HFFc6 (cell line): ENCODE results near the gene RAB20. TPM values are rescaled to one million over a fixed set of nuclear protein-coding genes. Genes with fewer than 3 reads are reported as not detected.

Experiments
- DNase-seq: peaks from one replicate; pipeline ENCODE4 v3.0.0-alpha.2; 2018
- H3K27ac Mint-ChIP-seq: 2 replicates; pipeline ENCODE4 v1.8.0; 2020; ENCODE audit warnings: mild to moderate bottlenecking, mixed read lengths
- H3K27me3 Mint-ChIP-seq: 2 replicates; pipeline ENCODE4 v1.8.0; 2021; ENCODE audit warnings: mild to moderate bottlenecking, moderate library complexity, mixed read lengths; ENCODE audit not compliant: insufficient read depth
- H3K36me3 Mint-ChIP-seq: 2 replicates; pipeline ENCODE4 v1.8.0; 2021; ENCODE audit warnings: low read depth, mixed read lengths
- H3K4me1 Mint-ChIP-seq: 2 replicates; pipeline ENCODE4 v1.8.0; 2020; ENCODE audit warnings: low read depth, mixed read lengths
- H3K4me3 Mint-ChIP-seq: 2 replicates; pipeline ENCODE4 v1.8.0; 2020; ENCODE audit warnings: mild to moderate bottlenecking, moderate library complexity, mixed read lengths
- H3K9me3 Mint-ChIP-seq: 2 replicates; pipeline ENCODE4 v1.8.0; 2020; ENCODE audit warnings: mild to moderate bottlenecking, mixed read lengths
- total RNA-seq, 6 experiments: library from RNA; stranded (reverse); fragmentation: NEBNext Ultra II Directional; extraction: Animal tissue kit (Norgen Biotek cat#: 25700); gene quantifications; 2 replicates in 1 of 6; 3 replicates in 5 of 6; pipeline ENCODE4 v1.2.3, GENCODE V29; 2021
- TF ChIP-seq, protein P1 (sequence below): fragments of 200-600 bp; sonication (generic); IDR thresholded peaks from 2 replicates; pipeline ENCODE4 v1.5.0; 2021; ENCODE audit warnings: antibody characterized with exemption, mild to moderate bottlenecking

The RAB20 gene
- total RNA-seq, 6 experiments from 2014 or later, result 0.40 to 1.0 (median 0.74) TPM

DNA sequence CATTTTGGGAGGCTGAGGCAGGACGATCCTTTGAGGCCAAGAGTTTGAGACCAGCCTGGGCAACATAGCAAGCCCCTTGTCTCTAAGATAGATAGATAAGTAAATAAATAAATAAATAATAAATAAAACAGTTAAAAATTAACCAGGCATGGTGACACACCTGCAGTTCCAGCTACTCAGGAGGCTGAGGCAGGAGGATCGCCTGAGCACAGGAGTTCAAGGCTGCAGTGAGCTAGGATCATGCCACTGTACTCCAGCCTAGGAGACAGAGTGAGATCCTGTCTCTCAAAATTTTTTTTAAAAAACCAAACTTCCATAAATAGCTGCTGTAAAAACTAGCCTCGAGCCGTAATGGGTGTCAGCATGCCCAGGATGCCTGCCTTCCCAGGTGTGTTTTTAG is 39.5 kb upstream of the RAB20 start:
- H3K4me1 Mint-ChIP-seq, result no peaks in the 10 kb centered on the region
- no peaks in the 10 kb centered on the region for H3K36me3 Mint-ChIP-seq
- no peak for DNase-seq
- no peak overlapping the region for H3K27ac Mint-ChIP-seq
- TF ChIP-seq, protein P1, sequence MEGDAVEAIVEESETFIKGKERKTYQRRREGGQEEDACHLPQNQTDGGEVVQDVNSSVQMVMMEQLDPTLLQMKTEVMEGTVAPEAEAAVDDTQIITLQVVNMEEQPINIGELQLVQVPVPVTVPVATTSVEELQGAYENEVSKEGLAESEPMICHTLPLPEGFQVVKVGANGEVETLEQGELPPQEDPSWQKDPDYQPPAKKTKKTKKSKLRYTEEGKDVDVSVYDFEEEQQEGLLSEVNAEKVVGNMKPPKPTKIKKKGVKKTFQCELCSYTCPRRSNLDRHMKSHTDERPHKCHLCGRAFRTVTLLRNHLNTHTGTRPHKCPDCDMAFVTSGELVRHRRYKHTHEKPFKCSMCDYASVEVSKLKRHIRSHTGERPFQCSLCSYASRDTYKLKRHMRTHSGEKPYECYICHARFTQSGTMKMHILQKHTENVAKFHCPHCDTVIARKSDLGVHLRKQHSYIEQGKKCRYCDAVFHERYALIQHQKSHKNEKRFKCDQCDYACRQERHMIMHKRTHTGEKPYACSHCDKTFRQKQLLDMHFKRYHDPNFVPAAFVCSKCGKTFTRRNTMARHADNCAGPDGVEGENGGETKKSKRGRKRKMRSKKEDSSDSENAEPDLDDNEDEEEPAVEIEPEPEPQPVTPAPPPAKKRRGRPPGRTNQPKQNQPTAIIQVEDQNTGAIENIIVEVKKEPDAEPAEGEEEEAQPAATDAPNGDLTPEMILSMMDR, result no peak
- no peaks in the 10 kb centered on the region for H3K9me3 Mint-ChIP-seq
- no peak overlapping the region for H3K4me3 Mint-ChIP-seq
- peaks cover 10% of the 10 kb centered on the region; the same call in 1 of the 2 replicates for H3K27me3 Mint-ChIP-seq

DNA sequence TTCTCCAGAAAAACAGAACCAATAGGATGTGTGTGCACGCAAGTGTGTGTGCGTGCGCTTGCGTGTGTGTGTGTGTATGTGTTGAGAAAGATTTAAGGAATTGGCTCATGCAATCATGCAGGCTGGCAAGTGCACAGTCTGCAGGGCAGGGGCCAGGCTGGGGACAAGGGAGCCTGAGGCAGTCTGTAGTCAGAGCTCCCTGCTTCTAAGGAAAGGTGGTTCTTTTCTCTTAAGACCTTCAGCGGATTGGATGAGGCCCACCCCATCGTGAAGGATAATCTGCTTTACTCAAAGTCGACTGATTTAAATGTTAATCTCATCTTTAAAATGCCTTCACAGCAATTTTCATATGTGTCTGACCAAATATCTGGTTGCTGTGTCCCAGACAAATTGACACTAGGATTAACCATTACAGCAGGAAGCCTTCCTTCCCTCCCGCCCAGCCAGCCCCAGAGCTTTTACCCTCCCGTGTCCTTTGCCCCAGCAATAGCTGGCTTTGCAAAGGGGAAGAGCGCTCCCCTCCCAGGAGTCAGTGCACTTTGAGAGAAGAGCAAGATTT is 38.8 kb upstream of the RAB20 start:
- TF ChIP-seq, protein P1, result no peak
- Mint-ChIP-seq H3K27ac (no peak overlapping the region), H3K9me3 (no peaks in the 10 kb centered on the region)

DNA sequence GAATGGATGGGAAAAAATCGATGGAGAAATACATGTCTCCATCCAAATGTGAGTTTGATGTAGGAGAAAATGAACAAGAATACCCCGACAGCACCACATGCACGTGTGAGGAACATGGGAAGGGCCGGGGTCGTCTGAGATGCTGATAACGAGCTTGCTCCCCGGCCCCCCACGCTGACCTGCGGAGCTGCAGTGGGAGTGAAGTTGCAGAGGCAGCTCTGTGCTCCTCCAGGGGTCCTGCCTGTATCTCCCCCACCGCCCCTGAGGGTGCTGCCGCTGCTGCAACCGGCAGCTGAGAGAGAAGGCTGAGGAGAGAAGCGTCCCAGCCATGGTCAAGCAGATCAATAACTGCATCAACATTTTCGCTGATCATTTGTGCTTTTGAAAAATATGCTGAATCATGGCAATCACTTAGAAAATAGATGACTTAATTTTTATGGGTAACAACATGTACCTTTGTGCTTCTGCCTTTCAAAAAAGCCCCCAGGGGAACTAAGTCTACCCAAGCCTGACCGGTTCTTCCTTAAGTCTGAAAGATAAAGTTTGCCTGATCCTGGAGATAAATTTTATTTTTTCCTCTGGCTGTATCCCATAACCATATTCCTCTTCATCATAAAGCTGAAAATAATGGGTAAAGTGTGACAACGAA is 35.6 kb upstream of the RAB20 start:
- Mint-ChIP-seq H3K9me3 (no peaks in the 10 kb centered on the region), H3K4me1 (no peaks in the 10 kb centered on the region), H3K4me3 (no peak overlapping the region), H3K27me3 (peaks cover 7% of the 10 kb centered on the region), H3K36me3 (no peaks in the 10 kb centered on the region), H3K27ac (no peak overlapping the region)
- TF ChIP-seq, protein P1, result no peak
- no peak for DNase-seq

More for the DNA sequence above, 38.8 kb upstream of the RAB20 start:
- Mint-ChIP-seq H3K36me3 (no peaks in the 10 kb centered on the region), H3K4me3 (no peak overlapping the region), H3K4me1 (no peaks in the 10 kb centered on the region), H3K27me3 (peaks cover 10% of the 10 kb centered on the region; the same call in 1 of the 2 replicates)
- no peak for DNase-seq

DNA sequence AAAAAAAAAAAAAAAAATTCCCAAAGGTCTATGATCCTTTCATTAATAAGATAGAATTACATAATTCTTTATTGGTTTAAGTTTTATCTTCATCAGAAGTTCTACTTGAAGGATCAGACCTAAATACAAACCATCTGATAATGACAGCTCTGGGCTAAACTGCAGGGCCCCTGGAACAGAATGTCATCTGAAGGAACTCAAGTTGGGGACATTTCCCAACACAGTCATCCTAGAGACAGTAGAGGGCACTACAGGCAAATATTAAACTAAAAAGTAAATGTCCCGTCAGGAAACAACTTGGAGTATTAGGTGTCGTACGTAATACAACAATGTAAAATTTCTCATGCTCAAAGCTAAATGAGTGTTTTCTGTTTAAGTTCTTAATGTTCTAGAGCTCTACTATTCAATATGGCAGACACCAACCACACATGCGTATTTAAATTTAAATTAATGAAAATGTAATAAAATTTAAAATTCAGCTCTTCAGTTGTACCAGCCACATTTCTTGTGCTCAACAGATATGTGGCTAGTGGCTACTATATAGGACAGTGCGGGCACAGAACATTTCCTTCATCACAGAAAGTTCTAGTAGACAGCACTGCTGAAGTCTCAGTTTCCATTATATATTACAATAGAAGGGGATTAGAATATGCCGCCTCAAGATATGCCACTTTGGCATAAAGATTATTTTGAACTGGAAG is 32.1 kb upstream of the RAB20 start:
- no peaks in the 10 kb centered on the region for H3K9me3 Mint-ChIP-seq
- H3K27ac Mint-ChIP-seq, result no peak overlapping the region
- H3K27me3 Mint-ChIP-seq, result peaks cover 5% of the 10 kb centered on the region
- H3K4me1 Mint-ChIP-seq, result no peaks in the 10 kb centered on the region
- H3K36me3 Mint-ChIP-seq, result no peaks in the 10 kb centered on the region
- TF ChIP-seq, protein P1, result peak; percentile 75
- 0 out of 2 replicates have a peak overlapping the region, but pooled peaks have one; percentile 37 for H3K4me3 Mint-ChIP-seq
- DNase-seq, result peak; percentile 39

DNA sequence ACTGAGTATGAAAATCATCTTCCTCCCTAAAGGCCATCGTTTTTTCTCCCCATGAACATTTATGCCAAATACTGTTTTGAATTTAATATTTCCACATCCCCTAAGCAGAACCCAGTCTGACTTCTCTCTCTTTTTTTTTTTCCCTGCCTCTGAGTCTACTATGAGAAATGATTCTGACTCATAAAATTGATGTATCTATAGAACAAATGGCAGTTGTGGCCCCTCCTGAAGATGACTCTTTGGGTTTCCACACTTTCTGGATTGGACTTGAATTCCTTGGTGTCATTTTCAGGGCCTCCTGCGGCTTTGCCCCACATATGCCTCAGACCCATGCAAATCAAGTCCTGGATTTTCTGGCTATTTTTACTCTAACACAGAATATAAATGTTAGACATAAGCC is 31.1 kb upstream of the RAB20 start:
- no peak overlapping the region for H3K4me3 Mint-ChIP-seq
- no peak overlapping the region for H3K27ac Mint-ChIP-seq
- DNase-seq, result no peak
- H3K9me3 Mint-ChIP-seq, result no peaks in the 10 kb centered on the region
- H3K36me3 Mint-ChIP-seq, result no peaks in the 10 kb centered on the region
- H3K27me3 Mint-ChIP-seq, result peaks cover 5% of the 10 kb centered on the region
- no peaks in the 10 kb centered on the region for H3K4me1 Mint-ChIP-seq
- TF ChIP-seq, protein P1, result no peak
